Caki2 (cell line): ENCODE measurements around the gene MOGAT3. TPM values are rescaled to one million over a fixed set of nuclear protein-coding genes. Genes with fewer than 3 reads are reported as not detected.

Experiments used
- DNase-seq: peaks from one replicate; pipeline ENCODE4 v3.0.0-alpha.2; 2015; ENCODE audit warnings: low read depth
- in situ Hi-C: cut with HindIII; loops from 2 replicates; pipeline ENCODE4 v1.10.0; 2016; ENCODE audit warnings: low sequenced_read_pairs, low pct_unique_long_range_greater_than_20kb, mixed read lengths
- total RNA-seq: library from RNA; depleted of rRNA; stranded (reverse); fragments of >200 nt; shearing (Covaris generic); gene quantifications from 2 replicates; pipeline ENCODE4 v1.2.3, GENCODE V29; 2014; ENCODE audit warnings: low replicate concordance

The MOGAT3 gene
- total RNA-seq, 1 experiment from 2014 or later: not detected

- in situ Hi-C loops: no loop called here
- DNase-seq: no peak
Observed at GRCh38 chr7:101166909-101167644, 33.8 kb downstream of the MOGAT3 start.

- in situ Hi-C loops: no loop called here
Observed at GRCh38 chr7:101166648-101166908, 34.3 kb downstream of the MOGAT3 start.

GRCh38 chr7:101165958-101166647 lies 34.7 kb downstream of the MOGAT3 start:
- no peak for DNase-seq
- in situ Hi-C loops: no loop called here

More at GRCh38 chr7:101166648-101166908, 34.3 kb downstream of the MOGAT3 start:
- no peak for DNase-seq

- peak; percentile 97 for DNase-seq
- in situ Hi-C loops: no loop called here
Observed at GRCh38 chr7:101165075-101165957, 35.5 kb downstream of the MOGAT3 start, which contains the start of gene VGF. TSS of gene VGF (minus strand) at chr7:101165569. CDS start at chr7:101164843, 726 bp downstream.

- peak; percentile 69 for DNase-seq
- in situ Hi-C loops: no loop called here
Observed at GRCh38 chr7:101164071-101164840, 36.6 kb downstream of the MOGAT3 start.

- peak; percentile 79 for DNase-seq
- in situ Hi-C loops: no loop called here
Observed at GRCh38 chr7:101163279-101164070, 37.4 kb downstream of the MOGAT3 start.

GRCh38 chr7:101162551-101163278 lies 38.1 kb downstream of the MOGAT3 start:
- in situ Hi-C loops: no loop called here
- DNase-seq: peak; percentile 72

- in situ Hi-C loops: no loop called here
- no peak for DNase-seq
Observed at GRCh38 chr7:101161692-101162471, 39.0 kb downstream of the MOGAT3 start.

- no peak for DNase-seq
- in situ Hi-C loops: no loop called here
Observed at GRCh38 chr7:101160910-101161309, 39.9 kb downstream of the MOGAT3 start.

- peak; percentile 79 for DNase-seq
Observed at GRCh38 chr7:101159696-101160674, 40.9 kb downstream of the MOGAT3 start.

GRCh38 chr7:101156866-101157589 lies 43.8 kb downstream of the MOGAT3 start:
- DNase-seq: no peak
- in situ Hi-C loops: no loop called here

More at GRCh38 chr7:101159696-101160674, 40.9 kb downstream of the MOGAT3 start:
- in situ Hi-C loops: no loop called here

- DNase-seq: no peak
- in situ Hi-C loops: no loop called here
Observed at GRCh38 chr7:101156277-101156676, 44.6 kb downstream of the MOGAT3 start.

GRCh38 chr7:101155303-101155702 lies 45.5 kb downstream of the MOGAT3 start:
- DNase-seq: no peak
- in situ Hi-C loops: no loop called here

- in situ Hi-C loops: no loop called here
- no peak for DNase-seq
Observed at GRCh38 chr7:101154693-101155102, 46.1 kb downstream of the MOGAT3 start.
